ENCODE measurements around the gene NIPSNAP3A.

NIPSNAP3A gene

DNA sequence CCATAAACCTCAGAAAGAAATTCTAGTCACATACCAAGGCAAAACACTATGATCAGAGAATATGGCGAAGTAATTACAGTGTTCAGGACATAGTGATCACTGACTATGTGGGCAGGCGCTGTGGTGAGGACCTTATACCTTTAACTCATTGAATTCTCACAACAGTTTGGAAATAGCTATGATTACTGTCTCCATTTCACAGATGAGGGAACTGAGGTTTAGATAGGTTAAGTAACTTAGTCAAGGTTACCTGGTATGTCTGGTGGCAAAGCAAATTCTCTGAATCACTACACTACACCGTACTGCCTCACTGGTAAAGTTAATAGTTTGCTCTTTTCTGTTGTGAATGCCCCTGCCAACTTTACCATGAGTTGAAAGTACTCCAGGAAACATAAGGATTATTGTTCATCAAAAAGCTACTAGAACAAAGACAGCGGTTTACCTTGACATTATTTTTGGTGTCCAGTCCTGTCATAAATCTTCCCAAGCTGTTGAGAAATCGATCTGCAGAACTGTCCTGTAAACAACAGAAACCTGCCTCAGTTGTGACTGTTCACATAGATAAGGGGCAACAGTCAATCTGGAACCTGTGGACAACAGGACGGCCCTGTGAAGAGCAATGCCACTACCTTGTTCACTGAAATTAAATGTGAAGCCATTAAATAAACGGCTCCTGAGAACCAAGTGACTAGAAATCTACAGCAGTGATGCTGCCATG, 52.7 kb downstream of the NIPSNAP3A start:
- no peak for FAIRE-seq
- DNase-seq (ENCODE audit: insufficient read length, low spot score), result no peak

DNA sequence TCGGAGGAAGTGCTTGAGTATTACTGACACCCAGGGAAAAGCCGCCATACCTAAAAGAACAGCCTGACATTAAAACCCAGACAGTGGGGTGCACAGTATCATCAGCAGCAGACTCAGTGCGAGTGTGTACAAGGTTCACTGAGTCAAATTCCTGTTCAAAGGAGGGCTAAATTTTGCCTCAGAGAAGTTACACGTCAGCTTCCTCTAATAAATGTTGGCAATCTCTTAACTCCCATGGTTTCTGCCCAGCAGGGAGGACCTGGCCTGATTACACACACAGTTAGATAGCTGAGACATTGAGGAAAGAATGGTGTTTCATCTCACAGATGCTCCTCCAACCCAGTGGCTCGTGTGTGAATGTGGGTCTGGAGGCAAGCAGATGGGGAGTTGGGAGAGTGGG, 54.6 kb downstream of the NIPSNAP3A start:
- DNase-seq (ENCODE audit: insufficient read length, low spot score) (no peak), FAIRE-seq (no peak)

DNA sequence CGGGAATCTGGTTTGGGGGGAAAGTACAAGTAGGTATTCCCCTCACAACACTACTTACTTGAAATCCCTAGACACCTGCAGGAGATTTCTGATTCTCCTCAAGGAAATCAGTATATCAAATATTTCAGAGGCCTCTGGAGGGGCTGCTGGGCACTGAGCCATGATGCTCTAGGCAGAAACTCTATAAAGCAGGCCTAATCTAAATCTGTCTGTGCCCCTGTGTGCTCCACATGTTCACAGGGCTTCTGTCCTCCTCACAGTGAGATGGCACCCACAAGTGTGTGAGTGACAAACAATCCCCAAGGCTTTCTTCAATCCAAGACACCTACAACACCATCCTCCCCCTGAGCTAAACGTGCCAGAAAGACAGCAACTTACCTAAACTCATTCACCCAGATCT, 55.4 kb downstream of the NIPSNAP3A start:
- DNase-seq (ENCODE audit: insufficient read length, low spot score), result no peak
- no peak for FAIRE-seq

DNA sequence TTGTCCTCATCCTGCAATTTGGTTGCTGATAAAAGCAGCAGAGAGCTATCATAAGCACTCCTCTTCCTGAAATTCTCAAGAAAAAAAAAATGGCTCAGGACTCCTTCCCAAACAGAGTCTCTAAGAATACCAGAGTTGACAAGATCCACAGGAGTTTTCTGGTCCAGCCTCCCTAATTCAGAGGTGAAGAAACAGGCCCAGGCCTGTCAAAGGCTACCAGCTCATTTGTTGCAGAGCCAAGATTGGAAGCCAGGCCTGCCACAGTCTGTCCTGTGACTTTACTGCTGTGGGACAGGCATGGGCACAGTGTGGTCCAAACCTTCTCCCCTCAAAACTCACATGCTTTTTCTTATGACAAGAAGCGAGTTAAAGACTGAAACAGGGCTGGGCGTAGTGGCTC, 58.0 kb downstream of the NIPSNAP3A start:
- FAIRE-seq, result no peak

DNA sequence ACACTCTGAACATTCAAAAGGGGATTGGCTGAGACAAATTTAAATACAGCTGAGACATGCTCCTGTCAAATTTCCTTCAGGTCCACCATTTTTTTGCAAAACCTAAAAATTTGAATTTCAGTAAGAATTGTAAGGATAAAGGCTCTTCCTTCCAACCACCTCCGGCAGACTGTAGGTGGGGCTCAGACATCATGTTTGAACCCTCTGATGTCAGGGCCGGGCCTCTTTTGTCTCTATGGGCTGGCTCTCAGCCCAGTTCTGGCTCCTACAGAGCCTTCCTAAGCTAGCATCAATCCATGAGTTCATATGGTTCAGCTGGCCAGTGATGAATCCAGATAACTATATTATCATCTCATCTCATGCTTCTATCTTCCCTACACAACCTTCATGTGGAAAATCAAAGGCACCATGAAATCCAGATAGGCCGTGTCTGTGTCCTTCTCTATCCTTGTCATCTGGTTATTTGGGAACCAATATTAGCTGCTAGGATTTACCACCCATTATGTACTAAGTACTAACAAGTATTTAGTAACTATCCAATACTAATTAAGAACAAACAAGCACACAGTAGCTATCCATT, 60.6 kb downstream of the NIPSNAP3A start:
- DNase-seq (ENCODE audit: insufficient read length, low spot score), result no peak
- no peak for FAIRE-seq

More for the DNA sequence above, 58.0 kb downstream of the NIPSNAP3A start:
- DNase-seq (ENCODE audit: insufficient read length, low spot score), result no peak
